K562 (cell line): ENCODE measurements around the gene VPS13C. TPM values are rescaled to one million over a fixed set of nuclear protein-coding genes. Genes with fewer than 3 reads are reported as not detected.

ENCODE experiments used
- ARNT ChIP-seq, 2 experiments: fragments of 450-650 bp; IDR thresholded peaks; 2 replicates each; pipeline ENCODE4 v1.6.1; 2016; ENCODE audit warnings: mild to moderate bottlenecking in 1 of 2
- JUND ChIP-seq, 2 experiments: IDR thresholded peaks; 2 replicates in 1 of 2; 3 replicates in 1 of 2; pipeline ENCODE4 v1.6.1; 2011; ENCODE audit warnings: borderline replicate concordance in 2 of 2, low read depth in 2 of 2, low read length in 2 of 2, improper control_type of control experiment in 1 of 2, missing biosample characterization in 1 of 2, missing genetic modification characterization in 1 of 2, missing genetic modification reagents in 1 of 2
- NCOA4 ChIP-seq: fragments of 450-650 bp; IDR thresholded peaks from 2 replicates; pipeline ENCODE4 v1.6.1; 2018; ENCODE audit warnings: mild to moderate bottlenecking; ENCODE audit not compliant: partially characterized antibody
- SIRT6 ChIP-seq: IDR thresholded peaks from one replicate; pipeline ENCODE4 v1.6.1; 2012; ENCODE audit warnings: low read depth, mild to moderate bottlenecking, control low read depth, inconsistent platforms, low read length, moderate library complexity
- U2AF2 ChIP-seq: fragments of 200-400 bp; formaldehyde crosslinking; optimal IDR thresholded peaks from 2 replicates; pipeline ENCODE3; 2017; ENCODE audit warnings: low read depth, mild to moderate bottlenecking, low read length
- XRCC4 ChIP-seq: IDR thresholded peaks from one replicate; pipeline ENCODE4 v1.6.1; 2011; ENCODE audit not compliant: insufficient read depth, insufficient read length; ENCODE audit errors: extremely low read depth
- ZNF445 ChIP-seq: fragments of 250-450 bp; sonication (Bioruptor Pico); IDR thresholded peaks from 2 replicates; pipeline ENCODE4 v1.4.0; 2020; ENCODE audit warnings: low read depth, mild to moderate bottlenecking, moderate library complexity
- polyA plus RNA-seq, 8 experiments: library from polyadenylated mRNA; depleted of rRNA in 4 of 8; stranded (reverse) in 5 of 8; unstranded in 3 of 8; fragments of >200 nt; fragmentation: Nextera tagmentation in 2 of 8; fragmentation: Illumina TruSeq in 1 of 8; extraction: Ambion mirVana in 2 of 8; extraction: Trizol in 1 of 8; gene quantifications; 2 replicates each; pipeline versions ENCODE4 v1.2.1 to v1.2.3, GENCODE V29; 2011 to 2014; ENCODE audit warnings: inconsistent platforms in 1 of 8, missing spikeins in 1 of 8
- total RNA-seq, 7 experiments: library from RNA; depleted of rRNA in 6 of 7; stranded (reverse); fragments of >200 nt in 6 of 7; fragmentation: Illumina TruSeq in 2 of 7; extraction: Trizol in 2 of 7; gene quantifications; 2 replicates each; pipeline versions ENCODE4 v1.2.1 to v1.2.3, GENCODE V29; 2011 to 2021; ENCODE audit warnings: low replicate concordance in 1 of 7
- TF ChIP-seq, protein P1 (sequence below): sonication (generic); formaldehyde crosslinking; IDR thresholded peaks from 2 replicates; pipeline ENCODE4 v1.8.1; 2023; ENCODE audit warnings: mild to moderate bottlenecking, missing genetic modification reagents
- TF ChIP-seq, protein P2 (sequence below): sonication (generic); formaldehyde crosslinking; IDR thresholded peaks from 2 replicates; pipeline ENCODE4 v1.8.0; 2023; ENCODE audit warnings: mild to moderate bottlenecking, missing genetic modification reagents
- TF ChIP-seq, protein P3 (sequence below): fragments of 250-450 bp; sonication (Bioruptor Pico); IDR thresholded peaks from 2 replicates; pipeline ENCODE4 v1.8.0; 2021; ENCODE audit warnings: borderline replicate concordance, mild to moderate bottlenecking, moderate library complexity; ENCODE audit not compliant: poor library complexity, severe bottlenecking

Gene VPS13C
- total and polyA plus RNA-seq, 9 of the 15 experiments (the other 6 are each of a cell fraction or from before 2014, with no cell fraction given) = 5.2 to 32.3 (median 15.7) TPM

DNA sequence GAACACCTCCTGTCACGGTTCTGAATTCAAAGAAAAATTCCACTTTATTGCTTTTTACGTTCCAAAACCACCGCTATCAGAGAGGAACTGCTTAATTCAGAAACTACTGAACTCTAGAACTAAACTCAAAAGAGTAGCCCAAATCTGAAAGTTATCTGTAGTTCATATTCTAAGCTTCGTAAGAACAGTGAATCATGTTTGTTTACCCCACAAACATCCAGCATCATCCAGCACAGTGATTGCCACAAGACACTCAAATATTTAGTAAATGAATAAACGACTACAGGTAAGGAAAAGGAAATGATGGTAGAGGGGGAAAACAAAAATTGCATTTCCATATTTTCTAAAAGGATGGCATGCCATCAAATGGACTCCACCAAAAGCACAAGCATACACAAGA lies 32.3 kb downstream of the VPS13C start (continued):
- TF ChIP-seq, protein P1, sequence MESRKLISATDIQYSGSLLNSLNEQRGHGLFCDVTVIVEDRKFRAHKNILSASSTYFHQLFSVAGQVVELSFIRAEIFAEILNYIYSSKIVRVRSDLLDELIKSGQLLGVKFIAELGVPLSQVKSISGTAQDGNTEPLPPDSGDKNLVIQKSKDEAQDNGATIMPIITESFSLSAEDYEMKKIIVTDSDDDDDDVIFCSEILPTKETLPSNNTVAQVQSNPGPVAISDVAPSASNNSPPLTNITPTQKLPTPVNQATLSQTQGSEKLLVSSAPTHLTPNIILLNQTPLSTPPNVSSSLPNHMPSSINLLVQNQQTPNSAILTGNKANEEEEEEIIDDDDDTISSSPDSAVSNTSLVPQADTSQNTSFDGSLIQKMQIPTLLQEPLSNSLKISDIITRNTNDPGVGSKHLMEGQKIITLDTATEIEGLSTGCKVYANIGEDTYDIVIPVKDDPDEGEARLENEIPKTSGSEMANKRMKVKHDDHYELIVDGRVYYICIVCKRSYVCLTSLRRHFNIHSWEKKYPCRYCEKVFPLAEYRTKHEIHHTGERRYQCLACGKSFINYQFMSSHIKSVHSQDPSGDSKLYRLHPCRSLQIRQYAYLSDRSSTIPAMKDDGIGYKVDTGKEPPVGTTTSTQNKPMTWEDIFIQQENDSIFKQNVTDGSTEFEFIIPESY (CRISPR knock-in tag) = no peak
- TF ChIP-seq, protein P2, sequence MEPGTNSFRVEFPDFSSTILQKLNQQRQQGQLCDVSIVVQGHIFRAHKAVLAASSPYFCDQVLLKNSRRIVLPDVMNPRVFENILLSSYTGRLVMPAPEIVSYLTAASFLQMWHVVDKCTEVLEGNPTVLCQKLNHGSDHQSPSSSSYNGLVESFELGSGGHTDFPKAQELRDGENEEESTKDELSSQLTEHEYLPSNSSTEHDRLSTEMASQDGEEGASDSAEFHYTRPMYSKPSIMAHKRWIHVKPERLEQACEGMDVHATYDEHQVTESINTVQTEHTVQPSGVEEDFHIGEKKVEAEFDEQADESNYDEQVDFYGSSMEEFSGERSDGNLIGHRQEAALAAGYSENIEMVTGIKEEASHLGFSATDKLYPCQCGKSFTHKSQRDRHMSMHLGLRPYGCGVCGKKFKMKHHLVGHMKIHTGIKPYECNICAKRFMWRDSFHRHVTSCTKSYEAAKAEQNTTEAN = no peak
- TF ChIP-seq U2AF2 = no peak
- TF ChIP-seq NCOA4 = no peak
- TF ChIP-seq XRCC4 = no peak
- TF ChIP-seq JUND (IDR thresholded peaks at IDR 0.05; ENCODE audit: borderline replicate concordance, low read depth, low read length) = no peak
- no peak for TF ChIP-seq JUND (tag; IDR thresholded peaks at IDR 0.05; ENCODE audit: borderline replicate concordance, low read depth, low read length)
- no peak for TF ChIP-seq SIRT6
- TF ChIP-seq ARNT (IDR thresholded peaks at IDR 0.05) = no peak
- TF ChIP-seq ZNF445 (CRISPR knock-in tag) = no peak
- TF ChIP-seq, protein P3, sequence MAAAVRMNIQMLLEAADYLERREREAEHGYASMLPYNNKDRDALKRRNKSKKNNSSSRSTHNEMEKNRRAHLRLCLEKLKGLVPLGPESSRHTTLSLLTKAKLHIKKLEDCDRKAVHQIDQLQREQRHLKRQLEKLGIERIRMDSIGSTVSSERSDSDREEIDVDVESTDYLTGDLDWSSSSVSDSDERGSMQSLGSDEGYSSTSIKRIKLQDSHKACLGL (CRISPR knock-in tag) = no peak
